Mesodermal cell (in vitro differentiated cells): ENCODE data around the gene MFGE8.

ENCODE experiments used
- H3K27ac ChIP-seq: 2 replicates; pipeline ENCODE4 v1.7.0; 2013; ENCODE audit warnings: mild to moderate bottlenecking, low read depth, low read length, moderate library complexity; ENCODE audit not compliant: severe bottlenecking
- H3K36me3 ChIP-seq: 2 replicates; pipeline ENCODE4 v1.7.1; 2013; ENCODE audit warnings: mild to moderate bottlenecking, low read length, moderate library complexity; ENCODE audit not compliant: control insufficient read depth, insufficient read depth
- H3K4me1 ChIP-seq: one replicate; pipeline ENCODE4 v1.7.1; 2013; ENCODE audit warnings: mild to moderate bottlenecking, low read length; ENCODE audit not compliant: insufficient read depth, control insufficient read depth, poor library complexity, severe bottlenecking
- H3K4me3 ChIP-seq: 2 replicates; pipeline ENCODE4 v1.7.0; 2013; ENCODE audit warnings: low read length, control low read depth, mild to moderate bottlenecking; ENCODE audit not compliant: insufficient read depth, poor library complexity, severe bottlenecking; ENCODE audit errors: extremely low read depth
- H3K9me3 ChIP-seq: 2 replicates; pipeline ENCODE4 v1.7.1; 2013; ENCODE audit warnings: mild to moderate bottlenecking, low read length, moderate library complexity; ENCODE audit not compliant: control insufficient read depth
- WGBS, 2 experiments: methylation state at CpG; one replicate each; pipeline ENCODE4 v1.1.5; 2013; ENCODE audit warnings: missing lambda C conversion rate in 2 of 2; ENCODE audit not compliant: insufficient coverage in 2 of 2; 5-methylcytosine and 5-hydroxymethylcytosine counted together

MFGE8 gene

DNA sequence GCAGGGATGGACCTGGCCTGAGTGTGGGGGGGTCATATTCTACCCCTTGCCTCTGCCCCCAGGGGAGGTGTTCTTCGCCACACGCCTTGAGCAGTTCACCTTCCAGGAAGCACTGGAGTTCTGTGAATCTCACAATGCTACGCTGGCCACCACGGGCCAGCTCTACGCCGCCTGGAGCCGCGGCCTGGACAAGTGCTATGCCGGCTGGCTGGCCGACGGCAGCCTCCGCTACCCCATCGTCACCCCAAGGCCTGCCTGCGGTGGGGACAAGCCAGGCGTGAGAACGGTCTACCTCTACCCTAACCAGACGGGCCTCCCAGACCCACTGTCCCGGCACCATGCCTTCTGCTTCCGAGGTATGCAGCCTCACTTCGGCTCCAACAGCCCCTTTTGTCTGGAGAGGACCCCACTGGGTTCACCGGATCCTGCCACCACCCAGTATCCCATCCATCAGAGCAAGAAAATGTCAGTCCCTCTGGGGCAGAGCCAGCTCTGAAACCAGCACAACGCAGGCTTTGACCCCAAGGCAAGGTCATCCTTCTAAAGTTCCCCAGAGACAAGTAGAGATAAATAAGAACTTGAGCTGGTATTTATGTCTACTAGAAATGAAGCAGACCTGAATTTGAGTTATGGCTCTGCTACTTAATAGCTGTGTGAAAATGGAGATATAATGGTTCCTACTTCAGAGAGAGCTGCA, 63.7 kb downstream of the MFGE8 start:
- Histone ChIP-seq H3K9me3 (peaks cover 7% of the 10 kb centered on the region), H3K36me3 (no peaks in the 10 kb centered on the region), H3K4me1 (no peaks in the 10 kb centered on the region), H3K4me3 (no peak overlapping the region), H3K27ac (no peak overlapping the region)
- 97% methylated on average over 16 to 17 of the region's 22 CpGs for WGBS, 2 experiments
